Endodermal cell (in vitro differentiated cells): ENCODE data around the gene SPO11. TPM values are rescaled to one million over a fixed set of nuclear protein-coding genes. Genes with fewer than 3 reads are reported as not detected.

Experiments used
- DNase-seq: peaks from one replicate; pipeline ENCODE4 v3.0.0-alpha.2; 2017
- H3K27ac ChIP-seq: 2 replicates; pipeline ENCODE4 v1.5.1; 2013; ENCODE audit warnings: mild to moderate bottlenecking, low read depth, low read length, moderate library complexity
- H3K27me3 ChIP-seq: 2 replicates; pipeline ENCODE4 v1.6.1; 2013; ENCODE audit warnings: mild to moderate bottlenecking, low read length, moderate library complexity; ENCODE audit not compliant: insufficient read depth, control insufficient read depth, poor library complexity, severe bottlenecking
- H3K36me3 ChIP-seq: 2 replicates; pipeline ENCODE4 v1.7.0; 2013; ENCODE audit warnings: mild to moderate bottlenecking, low read length, moderate library complexity; ENCODE audit not compliant: control insufficient read depth, insufficient read depth
- H3K4me1 ChIP-seq: one replicate; pipeline ENCODE4 v1.7.0; 2013; ENCODE audit warnings: low read length; ENCODE audit not compliant: control insufficient read depth, insufficient read depth
- H3K4me3 ChIP-seq: 2 replicates; pipeline ENCODE4 v1.5.1; 2013; ENCODE audit warnings: mild to moderate bottlenecking, low read length, moderate library complexity
- H3K9ac ChIP-seq: 2 replicates; pipeline ENCODE4 v1.6.1; 2013; ENCODE audit warnings: mild to moderate bottlenecking, low read length, moderate library complexity; ENCODE audit not compliant: poor library complexity, severe bottlenecking; ENCODE audit errors: extremely low read depth
- H3K9me3 ChIP-seq: 2 replicates; pipeline ENCODE4 v1.6.1; 2013; ENCODE audit warnings: mild to moderate bottlenecking, low read length, moderate library complexity; ENCODE audit not compliant: control insufficient read depth
- H3K27ac Mint-ChIP-seq: 2 replicates; pipeline ENCODE4 v1.8.0; 2020; ENCODE audit warnings: mixed read lengths
- H3K27me3 Mint-ChIP-seq: 2 replicates; pipeline ENCODE4 v1.8.0; 2021; ENCODE audit warnings: mild to moderate bottlenecking, mixed read lengths; ENCODE audit not compliant: insufficient read depth
- H3K36me3 Mint-ChIP-seq: 2 replicates; pipeline ENCODE4 v1.8.0; 2020; ENCODE audit warnings: low read depth, mixed read lengths
- H3K4me1 Mint-ChIP-seq: 2 replicates; pipeline ENCODE4 v1.8.0; 2020; ENCODE audit warnings: mixed read lengths
- H3K4me3 Mint-ChIP-seq: 2 replicates; pipeline ENCODE4 v1.8.0; 2020; ENCODE audit warnings: mild to moderate bottlenecking, moderate library complexity, mixed read lengths
- H3K9me3 Mint-ChIP-seq: 2 replicates; pipeline ENCODE4 v1.8.0; 2020; ENCODE audit warnings: mild to moderate bottlenecking, mixed read lengths
- WGBS, 2 experiments: methylation state at CpG; one replicate each; pipeline versions ENCODE4 v1.1.5 to v1.1.7; 2013; ENCODE audit warnings: missing lambda C conversion rate in 2 of 2, mixed read lengths in 1 of 2; ENCODE audit not compliant: insufficient coverage in 1 of 2, insufficient read length in 1 of 2; 5-methylcytosine and 5-hydroxymethylcytosine counted together
- total RNA-seq, 2 donors: library from RNA; stranded (reverse); fragmentation: NEBNext Ultra II Directional in 1 of 2; extraction: Animal tissue kit (Norgen Biotek cat#: 25700) in 1 of 2; gene quantifications; 2 replicates in 1 of 2; 3 replicates in 1 of 2; pipeline ENCODE4 v1.2.1, GENCODE V29; 2021
- TF ChIP-seq, protein P1 (sequence below): fragments of 200-600 bp; sonication (generic); conservative IDR thresholded peaks from 2 replicates; pipeline ENCODE4 v1.5.0; 2021; ENCODE audit warnings: antibody characterized with exemption, mild to moderate bottlenecking

The SPO11 gene
- total RNA-seq, 2 donors from 2014 or later, result not detected

DNA sequence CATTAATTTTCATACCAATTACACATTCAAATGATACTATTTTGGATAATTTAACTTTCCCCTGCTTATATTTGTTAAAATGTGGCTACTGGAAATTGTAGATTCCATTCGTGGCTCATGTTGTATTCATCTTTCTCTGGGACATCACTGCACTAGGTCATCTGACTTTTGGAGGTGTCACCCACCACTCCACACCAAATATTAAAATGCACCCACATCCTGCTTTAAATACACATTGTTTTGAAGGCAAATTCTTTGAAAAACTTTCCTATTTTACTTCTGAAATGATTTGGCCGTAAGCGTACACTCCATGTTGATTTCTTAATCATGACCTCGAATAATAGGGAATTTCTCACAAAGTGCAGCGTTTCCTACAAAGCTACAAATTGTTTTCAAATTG, 52.9 kb downstream of the SPO11 start:
- Histone ChIP-seq H3K9me3 (no peaks in the 10 kb centered on the region), H3K27ac (no peak overlapping the region), H3K27me3 (no peaks in the 10 kb centered on the region), H3K4me1 (no peaks in the 10 kb centered on the region), H3K9ac (no peak overlapping the region), H3K36me3 (peaks cover 38% of the 10 kb centered on the region), H3K4me3 (no peak overlapping the region)
- Mint-ChIP-seq H3K27ac (no peak overlapping the region), H3K9me3 (no peaks in the 10 kb centered on the region), H3K4me1 (no peaks in the 10 kb centered on the region), H3K27me3 (no peaks in the 10 kb centered on the region), H3K36me3 (peaks cover 43% of the 10 kb centered on the region), H3K4me3 (no peak overlapping the region)
- no peak for DNase-seq
- 93 to 94% methylated on average over 4 to 5 of the region's 5 CpGs for WGBS, 2 experiments
- TF ChIP-seq, protein P1, sequence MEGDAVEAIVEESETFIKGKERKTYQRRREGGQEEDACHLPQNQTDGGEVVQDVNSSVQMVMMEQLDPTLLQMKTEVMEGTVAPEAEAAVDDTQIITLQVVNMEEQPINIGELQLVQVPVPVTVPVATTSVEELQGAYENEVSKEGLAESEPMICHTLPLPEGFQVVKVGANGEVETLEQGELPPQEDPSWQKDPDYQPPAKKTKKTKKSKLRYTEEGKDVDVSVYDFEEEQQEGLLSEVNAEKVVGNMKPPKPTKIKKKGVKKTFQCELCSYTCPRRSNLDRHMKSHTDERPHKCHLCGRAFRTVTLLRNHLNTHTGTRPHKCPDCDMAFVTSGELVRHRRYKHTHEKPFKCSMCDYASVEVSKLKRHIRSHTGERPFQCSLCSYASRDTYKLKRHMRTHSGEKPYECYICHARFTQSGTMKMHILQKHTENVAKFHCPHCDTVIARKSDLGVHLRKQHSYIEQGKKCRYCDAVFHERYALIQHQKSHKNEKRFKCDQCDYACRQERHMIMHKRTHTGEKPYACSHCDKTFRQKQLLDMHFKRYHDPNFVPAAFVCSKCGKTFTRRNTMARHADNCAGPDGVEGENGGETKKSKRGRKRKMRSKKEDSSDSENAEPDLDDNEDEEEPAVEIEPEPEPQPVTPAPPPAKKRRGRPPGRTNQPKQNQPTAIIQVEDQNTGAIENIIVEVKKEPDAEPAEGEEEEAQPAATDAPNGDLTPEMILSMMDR, result no peak

DNA sequence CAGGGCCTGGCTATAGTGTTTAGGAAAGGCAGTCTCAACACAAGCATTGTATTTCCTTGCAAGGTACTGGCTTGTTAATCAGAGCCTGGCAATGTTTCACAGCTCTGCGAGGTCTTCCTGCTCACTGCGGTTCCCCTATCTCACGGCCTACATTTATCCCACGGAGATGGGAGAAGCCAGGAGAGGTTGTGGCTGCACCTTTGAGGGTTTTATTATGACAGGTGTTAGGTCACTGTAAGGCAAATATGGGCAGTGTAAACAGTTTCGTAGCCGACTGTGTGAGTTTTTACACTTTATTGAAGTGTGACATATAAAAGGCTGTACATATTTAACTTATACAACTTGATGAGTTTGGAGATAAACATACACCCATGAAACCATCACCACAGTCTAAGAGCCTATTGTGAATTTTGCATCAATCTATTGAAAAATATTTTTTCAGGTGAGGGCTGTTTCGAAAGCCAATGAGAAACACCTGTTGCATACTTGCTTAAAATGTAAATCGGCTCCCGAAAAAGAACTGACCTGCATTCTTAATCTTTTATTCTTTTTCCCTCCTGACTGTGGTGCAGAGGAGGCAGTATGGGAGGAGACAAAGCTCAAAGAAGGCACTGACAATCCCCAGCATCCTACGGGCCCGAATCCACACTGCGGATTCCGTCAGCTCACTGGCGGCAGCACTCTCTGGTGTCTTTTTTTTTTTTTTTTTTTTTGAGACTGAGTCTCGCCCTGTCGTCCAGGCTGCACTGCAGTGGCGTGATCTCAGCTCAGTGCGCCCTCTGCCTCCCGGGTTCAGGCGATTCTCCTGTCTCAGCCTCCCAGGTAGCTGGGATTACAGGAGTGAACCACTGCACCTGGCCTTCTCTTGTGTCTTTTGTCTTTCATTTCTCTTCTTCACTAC, 54.1 kb downstream of the SPO11 start:
- 90 to 95% methylated on average over 8 to 19 of the region's 20 CpGs for WGBS, 2 experiments
- H3K27me3 ChIP-seq, result no peaks in the 10 kb centered on the region
- no peak for DNase-seq
- H3K27ac Mint-ChIP-seq, result no peak overlapping the region
- H3K4me3 Mint-ChIP-seq, result no peak overlapping the region
- peaks cover 33% of the 10 kb centered on the region for H3K36me3 Mint-ChIP-seq
- H3K9ac ChIP-seq, result no peak overlapping the region
- H3K27ac ChIP-seq, result no peak overlapping the region
- H3K4me1 ChIP-seq, result no peaks in the 10 kb centered on the region
- peaks cover 27% of the 10 kb centered on the region for H3K36me3 ChIP-seq
- TF ChIP-seq, protein P1, result no peak
- no peak overlapping the region for H3K4me3 ChIP-seq
- H3K27me3 Mint-ChIP-seq, result no peaks in the 10 kb centered on the region
- H3K4me1 Mint-ChIP-seq, result no peaks in the 10 kb centered on the region
- H3K9me3 ChIP-seq, result no peaks in the 10 kb centered on the region
- no peaks in the 10 kb centered on the region for H3K9me3 Mint-ChIP-seq

- Mint-ChIP-seq H3K27me3 (peaks cover 3% of the 10 kb centered on the region), H3K4me3 (no peak overlapping the region), H3K27ac (no peak overlapping the region), H3K4me1 (peaks cover under 1% of the 10 kb centered on the region), H3K9me3 (no peaks in the 10 kb centered on the region), H3K36me3 (peaks cover 33% of the 10 kb centered on the region)
- Histone ChIP-seq H3K9me3 (no peaks in the 10 kb centered on the region), H3K4me3 (no peak overlapping the region), H3K9ac (no peak overlapping the region), H3K36me3 (peaks cover 22% of the 10 kb centered on the region), H3K4me1 (no peaks in the 10 kb centered on the region), H3K27me3 (peaks cover 2% of the 10 kb centered on the region), H3K27ac (no peak overlapping the region)
- TF ChIP-seq, protein P1, result no peak
- DNase-seq, result no peak
- WGBS, 2 experiments, result 95 to 96% methylated on average over 8 of the region's 8 CpGs
These were observed 54.9 kb downstream of the SPO11 start for GRCh38 chr20:57384486-57384885.
